Chondrocyte (in vitro differentiated cells): Measurements from ENCODE around the gene GTF2H3. TPM values are rescaled to one million over a fixed set of nuclear protein-coding genes. Genes with fewer than 3 reads are reported as not detected.

Experiments
- DNase-seq: peaks from one replicate; pipeline ENCODE4 v3.0.0; 2021; ENCODE audit warnings: mixed read lengths, low spot score
- H3K27ac Mint-ChIP-seq: one replicate; pipeline ENCODE4 v1.8.0; 2021; ENCODE audit warnings: mild to moderate bottlenecking, moderate library complexity, mixed read lengths; ENCODE audit not compliant: unreplicated experiment
- H3K27me3 Mint-ChIP-seq: 2 replicates; pipeline ENCODE4 v1.8.0; 2021; ENCODE audit warnings: low read depth, mixed read lengths
- H3K36me3 Mint-ChIP-seq: 2 replicates; pipeline ENCODE4 v1.8.0; 2021; ENCODE audit warnings: low read depth, mixed read lengths
- H3K4me1 Mint-ChIP-seq: 2 replicates; pipeline ENCODE4 v1.8.0; 2021; ENCODE audit warnings: low read depth, mild to moderate bottlenecking, mixed read lengths
- H3K4me3 Mint-ChIP-seq: one replicate; pipeline ENCODE4 v1.8.0; 2021; ENCODE audit warnings: mild to moderate bottlenecking, moderate library complexity, mixed read lengths; ENCODE audit not compliant: unreplicated experiment
- H3K9me3 Mint-ChIP-seq: 2 replicates; pipeline ENCODE4 v1.8.0; 2021; ENCODE audit warnings: low read depth, mixed read lengths
- CTCF ChIP-seq: fragments of 200-600 bp; sonication (generic); IDR thresholded peaks from 2 replicates; pipeline ENCODE4 v1.5.0; 2021; ENCODE audit warnings: antibody characterized with exemption, mild to moderate bottlenecking, moderate library complexity
- total RNA-seq: library from RNA; stranded (reverse); gene quantifications from 3 replicates; pipeline ENCODE4 v1.2.1, GENCODE V29; 2021

Gene GTF2H3
- total RNA-seq, 1 donor from 2014 or later = 28.8 TPM

- Mint-ChIP-seq H3K27ac (no peak overlapping the region), H3K9me3 (no peaks in the 10 kb centered on the region), H3K36me3 (peaks cover 14% of the 10 kb centered on the region), H3K27me3 (no peaks in the 10 kb centered on the region), H3K4me1 (peaks cover 2% of the 10 kb centered on the region), H3K4me3 (no peak overlapping the region)
- no peak for DNase-seq
- no peak for TF ChIP-seq CTCF
These were observed 72.3 kb downstream of the GTF2H3 start for GRCh38 chr12:123705935-123706334.

GRCh38 chr12:123707466-123707865 is 73.8 kb downstream of the GTF2H3 start:
- no peaks in the 10 kb centered on the region for H3K27me3 Mint-ChIP-seq
- H3K4me3 Mint-ChIP-seq = no peak overlapping the region
- DNase-seq = no peak
- peaks cover 8% of the 10 kb centered on the region for H3K4me1 Mint-ChIP-seq
- no peaks in the 10 kb centered on the region for H3K9me3 Mint-ChIP-seq
- peaks cover 6% of the 10 kb centered on the region for H3K36me3 Mint-ChIP-seq
- no peak overlapping the region for H3K27ac Mint-ChIP-seq
- no peak for TF ChIP-seq CTCF

Other genes with a start within 250 kb of the GTF2H3 start
- 43.8 to 49.5 TPM (median 47.1 TPM) in 3 replicates for gene KMT5A, start 249.7 kb upstream of the GTF2H3 start, total RNA-seq
- 3.1 to 4.2 TPM (median 3.8 TPM) in 3 replicates for gene RILPL2, start 197.1 kb upstream of the GTF2H3 start, total RNA-seq
- gene SNRNP35, start 175.7 kb upstream of the GTF2H3 start, total RNA-seq = 8.2 to 19.3 TPM (median 9.2 TPM) in 3 replicates
- 34.6 to 41.6 TPM (median 39.5 TPM) in 3 replicates for gene RILPL1, start 100.1 kb upstream of the GTF2H3 start, total RNA-seq
- 336 to 386 TPM (median 340 TPM) in 3 replicates for gene TMED2, start 49.3 kb upstream of the GTF2H3 start, total RNA-seq
- gene DDX55, start 31.7 kb upstream of the GTF2H3 start, total RNA-seq = 12.8 to 18.4 TPM (median 16.8 TPM) in 3 replicates
- 37.4 to 59.5 TPM (median 39.5 TPM) in 3 replicates for gene EIF2B1, start 143 bp upstream of the GTF2H3 start, total RNA-seq
- gene TCTN2, start 37.3 kb downstream of the GTF2H3 start, total RNA-seq = 8.6 to 16.1 TPM (median 9.1 TPM) in 3 replicates
- gene ATP6V0A2, start 78.5 kb downstream of the GTF2H3 start, total RNA-seq = 29.6 to 39.5 TPM (median 32.7 TPM) in 3 replicates
- 0.46 to 1.2 TPM (median 0.95 TPM) in 3 replicates for gene DNAH10, start 128.5 kb downstream of the GTF2H3 start, total RNA-seq